Measurements from ENCODE around the gene POFUT1.

The POFUT1 gene

GRCh38 chr20:32227306-32227705 lies 19.6 kb downstream of the POFUT1 start:
- intact Hi-C loops (cut with DNase I; ENCODE audit: low total_unique reads): no loop called here
- H3K27me3 ChIP-seq: no peaks in the 10 kb centered on the region
- no peaks in the 10 kb centered on the region for H3K9me3 ChIP-seq
- no peak for DNase-seq
- no peak for TF ChIP-seq CTCF (IDR thresholded peaks at IDR 0.05)
- peaks cover 36 to 93% (median 68%) of the 10 kb centered on the region in 3 donors for H3K36me3 ChIP-seq
- H3K4me3 ChIP-seq: no peak overlapping the region
- no peak overlapping the region for H3K27ac ChIP-seq
- H3K4me1 ChIP-seq: no peaks in the 10 kb centered on the region

GRCh38 chr20:32227744-32228688 lies 20.3 kb downstream of the POFUT1 start:
- no peaks in the 10 kb centered on the region for H3K4me1 ChIP-seq
- H3K9me3 ChIP-seq: no peaks in the 10 kb centered on the region
- no peak overlapping the region for H3K4me3 ChIP-seq
- H3K27me3 ChIP-seq: no peaks in the 10 kb centered on the region
- no peak for TF ChIP-seq CTCF (IDR thresholded peaks at IDR 0.05)
- peaks cover 38 to 93% (median 68%) of the 10 kb centered on the region in 3 donors for H3K36me3 ChIP-seq
- H3K27ac ChIP-seq: no peak overlapping the region
- intact Hi-C loops (cut with DNase I; ENCODE audit: low total_unique reads): no loop called here
- no peak for DNase-seq

GRCh38 chr20:32229251-32229747 lies 21.6 kb downstream of the POFUT1 start:
- no peak for TF ChIP-seq CTCF (IDR thresholded peaks at IDR 0.05)
- no peaks in the 10 kb centered on the region for H3K9me3 ChIP-seq
- DNase-seq: no peak
- intact Hi-C loops (cut with DNase I; ENCODE audit: low total_unique reads): no loop called here
- no peak overlapping the region for H3K27ac ChIP-seq
- no peak overlapping the region for H3K4me3 ChIP-seq
- H3K4me1 ChIP-seq: no peaks in the 10 kb centered on the region
- H3K27me3 ChIP-seq: no peaks in the 10 kb centered on the region
- peaks cover 37 to 93% (median 70%) of the 10 kb centered on the region in 3 donors for H3K36me3 ChIP-seq

GRCh38 chr20:32230707-32231106 lies 23.0 kb downstream of the POFUT1 start:
- no peak for DNase-seq
- peaks cover 46 to 96% (median 81%) of the 10 kb centered on the region in 3 donors for H3K36me3 ChIP-seq
- H3K9me3 ChIP-seq: no peaks in the 10 kb centered on the region
- no peak overlapping the region for H3K27ac ChIP-seq
- intact Hi-C loops (cut with DNase I; ENCODE audit: low total_unique reads): no loop called here
- H3K4me3 ChIP-seq: no peak overlapping the region
- TF ChIP-seq CTCF (IDR thresholded peaks at IDR 0.05): no peak
- H3K27me3 ChIP-seq: no peaks in the 10 kb centered on the region
- no peaks in the 10 kb centered on the region for H3K4me1 ChIP-seq

GRCh38 chr20:32231245-32231644 lies 23.6 kb downstream of the POFUT1 start:
- Histone ChIP-seq H3K27ac (no peak overlapping the region), H3K9me3 (no peaks in the 10 kb centered on the region), H3K4me3 (no peak overlapping the region), H3K4me1 (no peaks in the 10 kb centered on the region), H3K27me3 (no peaks in the 10 kb centered on the region), H3K36me3 (peaks cover 48 to 99% (median 81%) of the 10 kb centered on the region in 3 donors)
- no peak for TF ChIP-seq CTCF (IDR thresholded peaks at IDR 0.05)
- no peak for DNase-seq
- intact Hi-C loops (cut with DNase I; ENCODE audit: low total_unique reads): no loop called here
